GM23338 (cell line): ENCODE measurements around the gene FOXP1.

Experiments used
- CREB1 ChIP-seq: fragments of 250-450 bp; sonication (Bioruptor Pico); IDR thresholded peaks from 2 replicates; pipeline ENCODE4 v1.5.0; 2020; ENCODE audit warnings: low read depth, mild to moderate bottlenecking, moderate library complexity
- CTCF ChIP-seq, 2 experiments: fragments of 200-600 bp in 1 of 2; sonication (generic) in 1 of 2; conservative IDR thresholded peaks; 2 replicates each; pipeline versions ENCODE4 v1.5.1 to v1.6.1; 2016 to 2017; ENCODE audit warnings: antibody characterized with exemption in 2 of 2, low read depth in 2 of 2, mild to moderate bottlenecking in 2 of 2, moderate library complexity in 1 of 2
- ETS1 ChIP-seq: IDR thresholded peaks from 2 replicates; pipeline ENCODE4 v1.6.1; 2016; ENCODE audit warnings: antibody characterized with exemption
- EZH2 ChIP-seq: fragments of 200-600 bp; sonication (generic); IDR thresholded peaks from one replicate; pipeline ENCODE4 v1.8.0; 2017; ENCODE audit warnings: antibody characterized with exemption, mild to moderate bottlenecking, low read depth; ENCODE audit not compliant: unreplicated experiment
- EZH2phosphoT487 ChIP-seq: fragments of 200-600 bp; sonication (generic); IDR thresholded peaks from one replicate; pipeline ENCODE4 v1.8.1; 2018; ENCODE audit warnings: antibody characterized with exemption; ENCODE audit not compliant: unreplicated experiment
- JUNB ChIP-seq: IDR thresholded peaks from one replicate; pipeline ENCODE4 v1.6.1; 2016; ENCODE audit warnings: antibody characterized with exemption; ENCODE audit not compliant: unreplicated experiment
- NANOG ChIP-seq: IDR thresholded peaks from 2 replicates; pipeline ENCODE4 v1.6.1; 2016; ENCODE audit warnings: antibody characterized with exemption, borderline replicate concordance
- POLR2AphosphoS5 ChIP-seq: IDR thresholded peaks from 2 replicates; pipeline ENCODE4 v1.6.1; 2016; ENCODE audit warnings: antibody characterized with exemption, low read depth
- REST ChIP-seq: IDR thresholded peaks from one replicate; pipeline ENCODE4 v1.6.1; 2018; ENCODE audit warnings: antibody characterized with exemption; ENCODE audit not compliant: unreplicated experiment
- STAT1 ChIP-seq: IDR thresholded peaks from one replicate; pipeline ENCODE4 v1.6.1; 2016; ENCODE audit warnings: antibody characterized with exemption; ENCODE audit not compliant: unreplicated experiment
- ZNF114 ChIP-seq: fragments of 250-450 bp; sonication (Bioruptor Pico); IDR thresholded peaks from 2 replicates; pipeline ENCODE4 v1.5.0; 2020; ENCODE audit warnings: mild to moderate bottlenecking, moderate library complexity
- ZNF331 ChIP-seq: fragments of 250-450 bp; sonication (Bioruptor Pico); IDR thresholded peaks from 2 replicates; pipeline ENCODE4 v1.5.0; 2020; ENCODE audit warnings: low read depth, mild to moderate bottlenecking, moderate library complexity

GRCh38 chr3:71330505-71330904 lies 253.0 kb downstream of the FOXP1 start:
- no peak for TF ChIP-seq CTCF (conservative IDR thresholded peaks at IDR 0.05; ENCODE audit: low read depth in 2 of 2)
- no peak for TF ChIP-seq EZH2
- TF ChIP-seq POLR2AphosphoS5: no peak
- no peak for TF ChIP-seq CREB1
- TF ChIP-seq EZH2phosphoT487: no peak
- TF ChIP-seq ZNF114 (CRISPR knock-in tag): no peak
- TF ChIP-seq REST: no peak
- TF ChIP-seq STAT1: no peak
- no peak for TF ChIP-seq ETS1
- no peak for TF ChIP-seq JUNB
- no peak for TF ChIP-seq NANOG
- TF ChIP-seq ZNF331 (CRISPR knock-in tag): no peak
